ENCODE data around the gene ASCL2.

Gene ASCL2

DNA sequence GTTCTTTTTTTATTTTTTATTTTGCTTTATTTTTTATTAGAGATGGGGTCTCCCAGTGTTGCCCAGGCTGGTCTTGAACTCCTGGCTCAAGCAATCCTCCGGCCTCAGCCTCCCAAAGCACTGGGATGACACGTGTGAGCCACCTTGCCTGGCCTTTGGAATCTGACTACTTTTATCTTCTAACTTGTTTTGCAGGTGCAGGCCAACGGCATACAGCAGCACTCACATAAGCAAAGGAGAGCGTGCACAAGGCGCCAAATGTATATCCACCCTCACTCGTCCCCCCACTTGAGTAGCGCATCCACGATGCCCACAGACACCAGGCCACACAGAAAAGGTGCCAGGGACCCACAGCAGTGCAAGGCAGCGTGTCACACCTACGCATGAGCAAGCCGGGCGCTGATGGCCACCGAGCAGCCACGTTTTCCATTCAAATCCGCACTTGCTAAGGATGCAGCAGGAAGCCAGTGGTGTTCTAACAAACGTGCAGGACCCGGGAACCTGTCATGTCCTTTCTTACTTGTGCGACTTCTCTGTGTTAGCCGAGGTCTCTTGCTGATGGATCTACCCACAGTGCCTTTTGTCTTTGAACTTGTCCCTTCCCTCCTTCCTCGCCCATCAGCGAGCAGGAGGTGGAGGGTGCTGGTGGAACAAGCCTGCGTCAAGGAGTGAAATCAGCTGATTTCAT is 5.9 kb downstream of the ASCL2 start:
- Histone ChIP-seq H3K27ac (no peak overlapping the region), H3K4me3 (no peak overlapping the region)

DNA sequence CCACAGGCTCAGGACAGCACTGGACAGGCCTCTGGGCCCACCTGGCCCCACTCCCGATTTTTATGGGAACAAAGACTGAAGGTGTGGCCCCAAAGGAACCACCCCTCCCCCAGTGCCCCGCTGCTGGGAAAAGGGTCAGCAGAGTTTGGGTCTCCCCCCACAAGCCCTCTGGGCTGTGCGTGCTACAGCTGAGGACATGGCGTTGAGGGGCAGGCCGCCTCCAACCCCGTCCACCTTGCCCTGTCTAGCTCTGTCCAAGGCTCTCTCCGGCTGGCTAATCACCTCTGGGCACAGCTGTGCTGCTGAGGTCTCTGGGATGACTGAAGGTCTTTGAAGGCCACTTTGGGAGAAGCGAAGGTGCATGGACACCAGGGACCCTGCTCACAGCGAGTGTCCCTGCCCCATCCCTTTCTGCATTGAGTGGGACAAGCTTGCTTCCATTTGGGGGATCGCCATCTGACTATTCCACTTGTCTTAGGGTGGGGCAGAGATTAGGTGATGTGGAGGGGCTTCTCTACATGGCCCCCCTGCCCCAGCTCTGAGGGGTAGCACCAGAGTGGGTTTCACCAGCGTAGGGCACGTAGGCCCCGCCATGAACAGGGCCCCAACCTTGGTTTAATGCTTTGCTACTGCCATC is 6.5 kb downstream of the ASCL2 start:
- Histone ChIP-seq H3K4me3 (no peak overlapping the region), H3K27ac (no peak overlapping the region)

DNA sequence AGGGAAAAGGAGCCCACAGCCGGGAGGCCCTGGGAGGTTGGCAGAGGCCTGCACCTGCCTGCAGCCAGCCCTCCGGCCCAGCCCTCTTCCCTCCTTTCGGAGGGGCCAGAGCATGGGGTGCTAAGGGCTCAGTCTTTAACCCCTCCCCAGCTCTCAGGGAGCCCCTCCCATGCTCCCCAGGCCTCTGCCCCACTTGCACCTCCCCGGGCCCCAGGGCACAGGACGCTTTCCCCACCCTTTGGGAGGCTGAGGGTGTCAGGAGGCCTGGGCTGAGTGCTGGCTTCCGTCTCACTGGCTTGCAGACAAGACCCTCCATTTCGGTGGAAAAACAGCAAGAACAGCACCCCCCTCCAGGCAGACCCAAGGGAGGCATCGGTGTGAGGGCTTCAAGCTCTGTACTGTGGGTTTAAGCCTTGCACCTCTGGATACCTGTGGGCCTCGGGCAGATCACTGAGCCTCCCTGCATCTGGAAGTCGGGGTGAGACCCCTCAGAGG is 7.3 kb downstream of the ASCL2 start:
- Histone ChIP-seq H3K27ac (no peak overlapping the region), H3K4me3 (no peak overlapping the region)

DNA sequence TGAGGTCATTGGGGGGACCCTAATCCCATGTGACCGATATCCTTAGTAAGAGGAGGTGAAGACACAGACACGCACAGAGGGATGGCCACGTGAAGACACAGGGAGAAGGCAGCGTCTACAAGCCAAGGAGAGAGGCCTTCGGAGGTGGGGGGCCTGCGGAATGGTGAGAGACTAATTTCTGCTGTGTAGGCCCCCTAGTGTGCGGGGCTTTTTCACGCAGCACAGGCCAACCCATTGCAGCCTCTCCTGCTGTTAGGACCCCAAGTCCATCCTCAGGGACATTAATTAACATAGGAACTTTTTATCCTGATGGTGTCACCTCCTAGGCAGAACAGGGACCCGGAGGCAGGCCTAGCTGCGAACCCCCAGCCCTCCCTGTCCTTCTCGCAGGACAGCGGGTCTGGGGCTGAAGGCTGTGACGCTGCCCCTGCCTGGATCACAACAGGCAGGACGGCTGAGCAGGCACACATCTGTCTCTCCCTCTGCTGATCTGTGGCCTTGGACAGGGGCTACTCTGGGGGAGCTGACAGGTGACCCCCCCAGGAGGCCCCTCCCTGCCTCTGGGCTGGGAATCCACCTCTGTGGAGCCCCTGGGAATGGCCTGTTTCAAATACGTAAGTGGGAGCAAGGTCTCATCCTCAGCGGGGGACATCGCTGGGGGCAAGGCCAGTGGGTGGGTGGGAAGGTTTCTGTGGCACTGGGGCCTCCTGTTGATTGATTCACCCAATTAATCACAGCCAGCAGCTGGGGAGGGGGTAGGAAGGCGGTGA is 7.9 kb downstream of the ASCL2 start:
- no peak overlapping the region for H3K27ac ChIP-seq
- H3K4me3 ChIP-seq = no peak overlapping the region

DNA sequence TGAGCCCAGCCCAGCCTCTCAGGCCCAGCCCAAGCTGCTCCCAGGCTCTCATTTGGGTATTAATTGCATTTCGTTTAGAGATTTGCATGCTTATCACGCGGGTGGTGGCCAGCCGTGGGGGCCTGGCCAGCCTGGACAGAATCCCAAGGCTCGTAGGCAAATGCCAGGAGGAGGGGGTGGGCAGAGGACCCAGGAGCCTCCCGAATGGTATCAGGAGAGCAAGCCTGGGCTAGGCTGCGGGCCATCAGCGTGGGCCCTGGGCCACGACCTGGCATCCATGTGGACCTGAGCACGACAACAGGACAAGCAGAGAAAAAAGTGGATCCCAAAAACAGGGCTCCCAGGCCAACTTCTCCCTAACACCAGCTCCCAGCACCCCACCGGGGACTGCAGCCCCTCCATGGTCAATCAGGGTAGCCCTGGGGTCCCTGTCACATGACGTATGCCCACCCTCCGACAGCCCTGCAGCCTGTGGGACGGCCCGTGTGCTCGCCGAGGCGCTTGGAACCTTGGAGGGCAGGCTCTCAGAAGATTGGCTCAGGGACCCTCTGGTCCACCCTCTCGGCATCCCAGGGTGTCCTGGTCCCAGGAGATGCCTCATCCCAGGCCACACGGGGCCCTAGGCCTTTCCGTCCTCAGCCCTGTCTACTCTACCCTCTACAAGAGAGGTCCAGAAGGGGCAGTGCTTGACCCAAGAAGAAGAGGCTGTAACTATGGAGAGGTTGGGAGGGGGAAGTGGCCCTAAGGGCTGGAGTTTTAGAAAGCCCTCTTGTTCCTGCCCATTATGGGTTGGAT is 8.8 kb downstream of the ASCL2 start:
- H3K27ac ChIP-seq = no peak overlapping the region
- no peak overlapping the region for H3K4me3 ChIP-seq

GRCh38 chr11:2260491-2261364 is 9.7 kb downstream of the ASCL2 start:
- no peak overlapping the region for H3K27ac ChIP-seq
- H3K4me3 ChIP-seq = no peak overlapping the region

GRCh38 chr11:2259897-2260451 is 10.4 kb downstream of the ASCL2 start:
- Histone ChIP-seq H3K27ac (no peak overlapping the region), H3K4me3 (no peak overlapping the region)

GRCh38 chr11:2259466-2259830 is 10.9 kb downstream of the ASCL2 start:
- Histone ChIP-seq H3K4me3 (no peak overlapping the region), H3K27ac (no peak overlapping the region)

DNA sequence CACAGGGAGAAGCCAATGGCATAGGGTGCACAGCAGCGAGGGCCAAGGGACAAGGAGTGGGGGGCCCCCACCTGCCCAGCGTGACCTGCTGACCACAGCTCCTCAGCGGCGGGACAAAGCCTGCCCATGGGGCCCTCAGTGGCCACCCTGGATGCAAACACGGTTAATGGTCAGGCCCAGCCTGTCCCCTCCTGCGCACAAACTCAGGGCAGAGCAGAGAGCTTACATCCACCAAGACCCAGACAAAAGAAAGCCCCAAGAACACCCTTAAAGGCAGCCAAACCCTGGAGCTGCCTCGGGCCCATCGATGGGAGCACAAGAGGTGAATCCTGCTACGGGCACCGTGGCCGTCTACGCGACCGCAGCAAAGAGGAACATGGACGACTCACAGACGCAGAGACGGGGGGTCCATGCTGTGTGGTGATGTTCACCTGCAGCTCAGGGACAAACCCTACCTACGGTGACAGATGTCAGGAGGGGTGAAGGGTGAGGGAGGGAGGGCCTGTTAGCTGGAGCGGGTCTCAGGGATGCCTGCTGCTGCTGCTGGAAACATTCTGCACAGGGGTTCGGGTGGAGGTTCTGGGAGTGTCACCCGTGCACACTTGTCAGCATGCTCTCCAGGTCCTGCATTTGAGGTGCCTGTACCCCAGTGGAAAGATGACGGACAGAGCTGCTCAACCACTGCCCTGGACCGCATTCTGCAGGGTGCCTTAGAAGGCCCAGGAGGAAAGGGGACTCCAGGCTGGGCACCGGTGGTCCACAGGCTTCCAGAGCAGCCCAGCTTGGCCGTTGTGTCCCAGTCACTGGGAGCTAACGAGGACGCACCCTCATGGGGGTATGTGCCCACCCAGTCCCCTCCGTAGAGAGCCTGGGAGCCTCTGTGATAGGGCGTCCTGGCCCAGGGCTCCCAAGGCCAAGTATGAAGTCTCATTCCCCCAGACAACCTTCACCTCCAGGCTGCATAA is 11.6 kb downstream of the ASCL2 start:
- no peak overlapping the region for H3K4me3 ChIP-seq
- no peak overlapping the region for H3K27ac ChIP-seq

DNA sequence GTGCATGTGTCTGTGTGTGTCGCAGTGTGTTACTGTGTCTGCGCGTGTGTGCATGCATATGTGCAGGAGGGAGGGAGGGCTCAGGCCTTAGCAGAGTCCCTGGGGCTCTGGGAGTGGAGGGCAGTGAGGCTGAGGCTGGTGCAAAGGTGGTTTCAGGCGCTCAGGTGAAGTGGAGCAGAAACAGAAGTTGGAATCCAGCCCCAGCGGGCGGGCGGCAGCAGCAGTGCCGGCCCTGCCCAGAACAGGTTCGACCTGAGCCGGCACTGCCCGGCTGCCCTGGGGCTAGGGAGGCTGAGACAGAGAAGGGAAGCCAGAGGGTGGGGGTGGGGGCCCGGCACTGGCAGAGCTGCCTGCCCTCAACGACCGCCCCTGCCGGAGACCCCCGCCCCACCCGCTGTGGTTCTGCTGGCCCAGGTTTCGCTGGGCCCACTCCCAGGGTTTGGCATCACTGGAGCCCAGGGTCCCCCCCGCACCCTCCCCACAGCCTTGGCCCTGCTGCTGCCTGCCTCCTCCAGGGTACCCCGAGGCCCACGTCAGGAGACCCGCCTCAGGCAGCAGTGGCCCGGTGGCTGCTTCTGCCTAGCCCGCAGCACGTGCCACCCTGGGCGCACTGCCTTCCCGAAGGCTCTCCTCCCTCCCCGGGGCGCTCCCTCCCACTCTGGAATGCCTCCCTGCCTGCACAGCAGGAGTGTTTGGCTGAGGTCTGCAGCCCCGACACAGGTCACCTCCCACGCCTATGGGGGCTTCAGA is 13.3 kb downstream of the ASCL2 start:
- H3K4me3 ChIP-seq = no peak overlapping the region
- H3K27ac ChIP-seq = peak overlapping the region in 12 of 21 experiments; percentile 23 to 81 (median 62)

GRCh38 chr11:2256293-2256913 is 14.0 kb downstream of the ASCL2 start:
- Histone ChIP-seq H3K27ac (peak overlapping the region in 7 of 21 experiments; percentile 23 to 81 (median 72)), H3K4me3 (no peak overlapping the region)

- no peak overlapping the region for H3K4me3 ChIP-seq
- no peak overlapping the region for H3K27ac ChIP-seq
Measured at GRCh38 chr11:2252018-2252417, 18.4 kb downstream of the ASCL2 start.

- no peak overlapping the region for H3K4me3 ChIP-seq
Measured at GRCh38 chr11:2251138-2251537, 19.2 kb downstream of the ASCL2 start.

DNA sequence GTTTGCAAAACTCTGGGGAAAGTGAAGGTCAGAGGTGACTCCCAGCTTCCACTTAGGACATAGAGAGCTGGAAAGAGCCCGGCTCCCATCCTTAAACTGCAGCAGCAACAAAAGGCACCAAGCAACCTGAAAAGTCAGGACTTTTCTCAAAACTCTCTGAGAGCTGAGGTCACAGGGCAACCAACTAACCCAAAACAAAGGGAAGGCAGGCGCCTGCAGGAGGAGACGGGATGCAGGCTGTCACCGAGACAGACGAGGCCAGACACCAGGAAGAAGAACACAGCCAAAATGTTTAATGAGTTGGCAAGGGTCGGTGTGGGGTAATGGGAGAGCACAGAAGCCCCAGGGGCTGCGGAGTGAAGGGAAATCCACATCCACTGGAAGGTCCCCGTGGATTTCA is 19.9 kb downstream of the ASCL2 start:
- Histone ChIP-seq H3K27ac (no peak overlapping the region), H3K4me3 (no peak overlapping the region)

More at GRCh38 chr11:2251138-2251537, 19.2 kb downstream of the ASCL2 start:
- no peak overlapping the region for H3K27ac ChIP-seq

DNA sequence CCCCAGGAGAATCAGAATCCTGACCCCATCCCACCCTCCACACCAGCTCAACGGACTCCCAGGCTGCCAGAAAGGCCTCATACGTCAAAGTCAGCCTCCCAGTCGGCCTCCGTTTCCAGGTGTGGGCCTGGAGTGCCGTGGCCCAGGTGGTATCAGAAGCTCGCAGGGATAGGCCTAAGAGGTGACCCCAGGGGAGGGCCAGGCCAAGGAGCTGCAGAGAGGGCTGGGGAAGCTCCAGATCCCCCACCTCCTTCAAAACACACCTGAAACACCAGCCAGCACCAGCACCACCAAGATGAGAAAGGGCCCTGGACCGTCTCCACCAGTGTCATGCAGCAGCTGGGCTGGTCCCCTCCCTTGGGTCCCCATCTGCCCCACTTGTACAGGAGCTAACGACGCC is 20.3 kb downstream of the ASCL2 start:
- Histone ChIP-seq H3K4me3 (no peak overlapping the region), H3K27ac (no peak overlapping the region)

- no peak overlapping the region for H3K27ac ChIP-seq
- H3K4me3 ChIP-seq = no peak overlapping the region
Measured at GRCh38 chr11:2249189-2249916, 21.0 kb downstream of the ASCL2 start.
